Astrocyte of the spinal cord (primary cell): ENCODE data around the gene POC1A.
"Not testable (repeated sequence)": the region's sequence is repeated elsewhere in the genome, so short reads cannot be mapped to it uniquely, and the experiment has no call there.

Experiments
- DNase-seq: peaks from one replicate; pipeline ENCODE4 v3.0.0; 2011; ENCODE audit warnings: low read depth, low spot score
- H3K4me3 ChIP-seq: 2 replicates; pipeline ENCODE4 v1.5.1; 2011; ENCODE audit warnings: low read depth, mild to moderate bottlenecking, low read length, moderate library complexity
- in situ Hi-C: cut with HindIII; loops from 2 replicates; pipeline ENCODE4 v1.10.0; 2017; ENCODE audit warnings: low sequenced_read_pairs
- TF ChIP-seq, protein P1 (sequence below): IDR thresholded peaks from 2 replicates; pipeline ENCODE4 v1.5.1; 2012; ENCODE audit warnings: low read depth, mild to moderate bottlenecking, low read length, inconsistent platforms

Gene POC1A

DNA sequence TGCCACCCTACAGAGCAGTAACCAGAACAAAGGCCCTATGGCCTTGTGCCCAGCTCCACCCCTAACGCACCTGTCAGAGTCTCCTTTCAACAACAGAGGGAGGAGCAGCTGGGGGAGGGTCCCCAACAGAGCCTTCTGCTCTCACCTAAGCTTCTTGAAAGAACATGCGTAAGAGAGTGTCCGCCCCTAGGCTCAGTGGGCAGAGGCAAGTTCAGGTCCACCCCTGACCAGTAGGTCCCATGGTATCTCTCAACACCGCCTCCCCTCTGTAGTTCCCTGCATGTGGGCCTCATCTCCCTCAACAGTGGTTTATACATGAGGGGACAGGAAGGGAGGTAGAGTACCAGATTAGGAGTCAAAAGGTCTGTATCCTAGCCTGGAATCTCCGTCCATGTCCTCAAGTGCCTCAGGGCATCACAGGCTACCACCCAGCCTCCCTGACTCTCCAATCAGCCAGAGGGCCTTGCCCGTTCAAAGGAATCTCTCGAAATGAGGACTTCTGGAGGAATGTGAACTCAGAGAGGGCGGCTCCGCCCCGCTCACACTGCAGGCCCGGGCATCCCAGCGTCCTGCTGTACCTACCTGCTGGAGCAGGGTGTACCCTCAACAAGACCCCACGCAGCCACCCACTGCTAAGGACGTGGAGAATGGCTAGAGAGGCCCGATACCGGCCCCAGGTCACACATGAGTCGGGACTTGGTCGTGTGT is 680 bp downstream of the POC1A start:
- no peak for DNase-seq

DNA sequence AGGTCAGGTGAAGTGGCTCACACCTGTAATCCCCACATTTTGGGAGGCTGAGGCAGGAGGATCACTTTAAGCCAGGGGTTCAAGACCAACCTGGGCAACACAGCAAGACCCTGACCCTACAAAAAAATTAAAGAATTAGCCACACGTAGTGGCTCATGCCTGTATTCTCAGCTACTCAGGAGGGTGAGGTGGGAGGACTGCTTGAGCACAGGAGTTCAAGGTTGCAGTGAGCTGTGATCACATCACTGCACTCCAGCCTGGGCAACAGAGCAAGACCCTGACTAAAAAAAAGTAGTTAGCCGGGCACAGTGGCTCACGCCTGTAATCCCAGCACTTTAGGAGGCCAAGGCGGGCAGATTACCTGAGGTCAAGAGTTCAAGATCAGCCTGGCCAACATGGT is 2.2 kb downstream of the POC1A start:
- DNase-seq, in situ Hi-C loops, H3K4me3 ChIP-seq: not testable (repeated sequence)

More for the DNA sequence above, 680 bp downstream of the POC1A start:
- H3K4me3 ChIP-seq, result peak overlapping the region; percentile 77
- in situ Hi-C loops, result no loop called here
- TF ChIP-seq, protein P1, sequence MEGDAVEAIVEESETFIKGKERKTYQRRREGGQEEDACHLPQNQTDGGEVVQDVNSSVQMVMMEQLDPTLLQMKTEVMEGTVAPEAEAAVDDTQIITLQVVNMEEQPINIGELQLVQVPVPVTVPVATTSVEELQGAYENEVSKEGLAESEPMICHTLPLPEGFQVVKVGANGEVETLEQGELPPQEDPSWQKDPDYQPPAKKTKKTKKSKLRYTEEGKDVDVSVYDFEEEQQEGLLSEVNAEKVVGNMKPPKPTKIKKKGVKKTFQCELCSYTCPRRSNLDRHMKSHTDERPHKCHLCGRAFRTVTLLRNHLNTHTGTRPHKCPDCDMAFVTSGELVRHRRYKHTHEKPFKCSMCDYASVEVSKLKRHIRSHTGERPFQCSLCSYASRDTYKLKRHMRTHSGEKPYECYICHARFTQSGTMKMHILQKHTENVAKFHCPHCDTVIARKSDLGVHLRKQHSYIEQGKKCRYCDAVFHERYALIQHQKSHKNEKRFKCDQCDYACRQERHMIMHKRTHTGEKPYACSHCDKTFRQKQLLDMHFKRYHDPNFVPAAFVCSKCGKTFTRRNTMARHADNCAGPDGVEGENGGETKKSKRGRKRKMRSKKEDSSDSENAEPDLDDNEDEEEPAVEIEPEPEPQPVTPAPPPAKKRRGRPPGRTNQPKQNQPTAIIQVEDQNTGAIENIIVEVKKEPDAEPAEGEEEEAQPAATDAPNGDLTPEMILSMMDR, result no peak

DNA sequence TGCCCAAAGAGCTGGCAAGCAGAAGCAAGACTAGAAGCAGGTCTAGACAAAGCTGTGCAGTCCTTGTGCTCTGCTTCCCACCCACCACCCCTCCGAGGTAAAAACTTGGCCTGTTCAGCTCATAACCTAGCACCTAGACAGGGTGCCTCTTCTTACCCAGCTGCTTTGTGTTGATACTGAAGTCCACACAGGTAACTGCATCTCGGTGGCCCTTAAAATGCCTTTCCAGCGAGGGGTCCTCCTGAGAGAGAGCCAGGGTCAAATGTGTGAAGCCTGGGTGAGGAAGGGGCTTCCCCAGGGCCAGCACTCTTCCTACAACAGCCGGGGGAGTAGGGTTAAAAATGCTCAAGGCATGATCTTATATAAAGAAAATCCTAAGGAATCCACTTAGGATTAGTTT is 3.4 kb downstream of the POC1A start:
- DNase-seq, result no peak
- in situ Hi-C loops, result no loop called here
- TF ChIP-seq, protein P1, result no peak
- no peak overlapping the region for H3K4me3 ChIP-seq

DNA sequence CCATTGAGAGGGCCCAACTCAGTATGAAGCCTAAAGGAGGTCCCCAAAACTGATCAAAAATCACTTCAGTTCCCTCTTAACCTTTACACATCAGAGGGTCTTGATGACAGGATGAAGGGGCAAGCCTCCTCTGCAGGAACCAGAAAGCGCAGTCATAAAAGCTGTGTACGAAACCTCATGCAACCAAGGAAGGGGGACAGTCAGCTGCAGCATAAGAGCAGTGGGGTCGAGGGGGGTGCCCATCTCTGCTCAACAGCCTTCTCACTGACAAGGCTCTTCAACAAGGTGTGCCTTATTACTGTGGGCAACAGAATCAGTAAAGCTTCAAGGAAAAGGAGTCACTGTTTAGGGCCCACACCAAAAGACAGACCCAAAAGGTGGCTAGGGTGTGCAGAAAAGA is 3.9 kb downstream of the POC1A start:
- in situ Hi-C loops, result no loop called here
- TF ChIP-seq, protein P1, result no peak
- no peak for DNase-seq
- no peak overlapping the region for H3K4me3 ChIP-seq

DNA sequence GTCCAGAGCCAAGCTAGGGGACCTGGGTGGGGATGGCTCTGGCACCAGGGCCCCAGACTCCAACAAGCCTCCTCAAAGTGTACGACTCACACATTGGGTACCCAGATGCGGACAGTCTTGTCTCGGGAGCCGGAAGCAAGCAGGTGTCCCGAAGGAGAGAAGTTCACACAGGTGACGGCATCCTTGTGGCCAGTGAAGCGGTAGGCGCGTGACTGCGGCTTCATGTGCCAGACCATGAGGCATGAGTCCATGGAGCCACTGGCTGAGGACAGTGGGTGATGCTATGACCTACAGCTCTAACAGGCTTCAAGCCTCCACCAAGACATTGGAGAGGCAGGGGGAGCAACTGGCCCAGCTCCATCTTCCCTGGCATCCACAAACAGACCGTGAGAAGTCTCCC is 4.5 kb downstream of the POC1A start:
- in situ Hi-C loops, result no loop called here
- DNase-seq, result no peak
- TF ChIP-seq, protein P1, result no peak

DNA sequence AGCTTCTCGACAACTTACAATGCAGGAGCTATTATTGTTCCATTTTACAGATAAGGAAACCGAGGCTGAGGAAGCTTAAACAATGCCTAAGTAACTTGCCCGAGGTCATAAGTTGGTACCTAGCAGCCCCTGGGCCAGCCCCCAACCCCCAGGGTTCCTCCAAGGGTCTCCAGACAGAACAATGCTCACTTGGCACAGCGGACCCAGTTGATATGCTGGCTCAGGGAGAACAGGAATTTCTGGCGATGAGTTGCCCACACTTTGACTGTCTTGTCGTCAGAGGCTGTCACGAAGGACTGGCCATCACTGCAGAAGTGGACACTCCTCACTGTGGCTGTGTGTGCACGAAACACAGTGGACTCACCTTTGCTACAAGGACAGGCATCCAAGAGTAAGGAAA is 5.2 kb downstream of the POC1A start:
- no peak for DNase-seq
- H3K4me3 ChIP-seq, result no peak overlapping the region
- in situ Hi-C loops, result no loop called here
- TF ChIP-seq, protein P1, result no peak

More for the DNA sequence above, 4.5 kb downstream of the POC1A start:
- no peak overlapping the region for H3K4me3 ChIP-seq

DNA sequence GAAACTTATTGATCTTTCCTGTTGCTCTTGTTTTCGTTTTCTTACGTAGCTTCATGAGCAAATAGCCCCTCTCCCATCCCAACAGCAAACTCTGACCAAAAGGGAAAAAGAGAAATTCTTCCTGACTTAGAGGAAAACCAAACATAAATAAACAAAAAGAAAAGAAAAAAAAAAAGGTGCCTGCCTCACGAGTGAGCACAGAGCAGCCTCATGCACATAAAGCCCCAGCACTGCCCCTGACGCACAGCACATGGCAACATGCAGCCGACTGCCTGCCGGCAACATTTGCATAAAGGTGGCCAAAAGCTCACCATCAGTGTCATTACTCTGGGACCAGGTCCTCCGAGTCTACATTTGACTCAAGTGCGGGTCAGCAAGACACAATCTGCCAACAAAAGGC is 6.4 kb downstream of the POC1A start:
- TF ChIP-seq, protein P1, result no peak
- DNase-seq, result peak; percentile 14
- no peak overlapping the region for H3K4me3 ChIP-seq
- in situ Hi-C loops, result no loop called here
